LNCAP (cell line): ENCODE measurements around the gene SEC16B.
A peak's percentile ranks its signal among the peaks of the same experiment; 100 is the strongest.

Experiments used
- TF ChIP-seq, protein P1 (sequence below): fragments of 450-650 bp; IDR thresholded peaks from 2 replicates; pipeline ENCODE4 v1.5.1; 2017; ENCODE audit warnings: mild to moderate bottlenecking

SEC16B gene

DNA sequence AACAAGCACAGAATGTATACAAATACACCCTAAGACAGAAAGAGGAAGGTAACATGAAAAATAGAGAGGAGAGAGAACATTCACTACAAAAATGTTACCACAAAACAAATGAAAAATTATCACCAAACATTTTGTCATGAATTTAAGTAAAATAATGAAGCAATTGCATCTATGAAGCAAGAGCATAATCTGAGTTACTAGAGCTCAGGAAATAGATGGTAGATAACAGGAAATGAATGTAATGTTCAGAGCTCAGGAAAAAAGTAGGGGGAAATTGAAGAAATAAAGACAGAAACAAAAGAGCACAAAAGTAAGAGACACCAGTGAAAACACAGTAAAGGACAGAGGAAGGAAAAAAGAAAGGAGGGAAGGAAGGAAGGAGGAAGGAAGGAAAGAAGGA lies 19.4 kb downstream of the SEC16B start:
- TF ChIP-seq, protein P1, sequence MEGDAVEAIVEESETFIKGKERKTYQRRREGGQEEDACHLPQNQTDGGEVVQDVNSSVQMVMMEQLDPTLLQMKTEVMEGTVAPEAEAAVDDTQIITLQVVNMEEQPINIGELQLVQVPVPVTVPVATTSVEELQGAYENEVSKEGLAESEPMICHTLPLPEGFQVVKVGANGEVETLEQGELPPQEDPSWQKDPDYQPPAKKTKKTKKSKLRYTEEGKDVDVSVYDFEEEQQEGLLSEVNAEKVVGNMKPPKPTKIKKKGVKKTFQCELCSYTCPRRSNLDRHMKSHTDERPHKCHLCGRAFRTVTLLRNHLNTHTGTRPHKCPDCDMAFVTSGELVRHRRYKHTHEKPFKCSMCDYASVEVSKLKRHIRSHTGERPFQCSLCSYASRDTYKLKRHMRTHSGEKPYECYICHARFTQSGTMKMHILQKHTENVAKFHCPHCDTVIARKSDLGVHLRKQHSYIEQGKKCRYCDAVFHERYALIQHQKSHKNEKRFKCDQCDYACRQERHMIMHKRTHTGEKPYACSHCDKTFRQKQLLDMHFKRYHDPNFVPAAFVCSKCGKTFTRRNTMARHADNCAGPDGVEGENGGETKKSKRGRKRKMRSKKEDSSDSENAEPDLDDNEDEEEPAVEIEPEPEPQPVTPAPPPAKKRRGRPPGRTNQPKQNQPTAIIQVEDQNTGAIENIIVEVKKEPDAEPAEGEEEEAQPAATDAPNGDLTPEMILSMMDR = no peak

DNA sequence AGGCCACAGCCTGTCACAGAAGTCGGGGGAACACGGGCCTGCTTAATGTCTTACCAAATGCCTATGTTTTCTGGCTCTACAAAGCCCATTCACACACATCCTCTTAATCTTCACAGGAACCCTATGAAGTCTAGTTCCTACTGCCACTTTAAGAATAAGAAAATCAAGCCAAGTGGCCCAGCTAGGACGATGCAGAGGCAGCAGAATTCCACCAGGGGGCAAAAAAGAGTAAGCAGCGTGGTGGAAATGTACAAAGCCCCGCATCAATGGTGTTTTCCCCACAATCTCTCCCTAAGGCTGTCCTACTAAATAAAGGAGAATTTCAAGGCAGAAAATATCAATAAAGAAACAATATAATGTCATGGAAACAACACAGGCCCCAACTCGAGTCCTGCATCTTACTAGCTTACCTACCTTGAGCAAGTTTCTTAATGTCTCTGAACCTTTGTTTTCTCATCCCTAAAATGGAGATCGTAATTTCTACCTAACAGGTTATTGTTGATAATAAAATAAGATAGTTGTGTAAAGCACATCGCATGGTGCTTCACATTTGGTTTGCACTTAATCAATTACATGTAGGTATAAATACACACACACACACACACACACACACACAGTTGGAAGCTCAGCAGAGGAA lies 21.4 kb downstream of the SEC16B start:
- TF ChIP-seq, protein P1 = peak; percentile 98

DNA sequence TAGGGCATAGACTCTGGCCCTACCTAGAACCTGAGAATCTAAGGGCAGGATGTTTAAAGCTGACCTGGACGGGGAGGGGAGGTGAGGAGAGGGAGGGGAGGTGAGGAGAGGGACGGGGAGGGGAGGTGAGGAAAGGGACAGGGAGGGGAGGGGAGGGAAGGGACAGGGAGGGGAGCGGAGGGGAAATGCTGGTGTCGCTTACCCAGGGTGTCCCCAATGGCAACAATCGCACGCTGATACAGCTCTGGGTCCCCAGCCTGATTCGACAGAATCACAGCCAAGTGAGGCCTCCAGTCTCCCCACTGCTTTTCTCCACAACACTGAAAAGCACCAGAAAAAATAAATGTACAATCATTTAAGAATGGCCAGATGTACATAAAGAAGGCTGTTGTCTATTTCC lies 22.2 kb downstream of the SEC16B start:
- TF ChIP-seq, protein P1 = no peak

DNA sequence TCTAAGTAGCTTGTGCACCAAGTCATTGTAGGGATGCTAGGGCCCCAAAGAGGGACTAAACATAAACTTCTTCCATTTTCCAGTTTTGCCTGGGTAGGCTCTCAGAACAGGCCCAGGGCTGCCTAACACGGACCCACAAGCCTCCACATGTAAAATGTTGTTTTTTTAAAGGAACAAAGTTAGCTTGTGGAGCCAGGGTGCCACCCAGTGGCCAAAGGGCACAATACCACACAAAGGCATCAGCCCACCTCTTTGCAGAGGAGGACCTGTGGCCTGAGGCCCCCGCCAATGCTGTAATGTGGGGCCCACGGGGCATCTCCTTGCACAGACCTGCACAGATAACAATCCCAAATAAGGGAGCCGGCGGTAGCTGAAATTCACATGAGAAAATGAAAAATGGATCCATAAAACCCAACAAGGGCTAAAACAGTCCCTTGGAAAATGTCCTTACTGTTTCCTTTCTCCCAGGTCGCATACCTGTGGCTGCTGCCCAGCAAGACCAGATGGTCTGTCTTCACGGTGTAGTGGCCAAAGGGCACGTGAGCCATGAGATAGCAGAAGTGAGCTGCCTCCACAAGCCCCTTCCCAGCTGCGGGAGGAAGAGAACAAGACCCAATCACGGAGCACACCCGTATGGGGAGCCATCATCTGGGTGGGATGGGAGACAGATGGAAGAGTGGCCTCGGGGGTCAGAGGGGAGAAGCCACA lies 23.8 kb downstream of the SEC16B start:
- TF ChIP-seq, protein P1 = peak; percentile 99

DNA sequence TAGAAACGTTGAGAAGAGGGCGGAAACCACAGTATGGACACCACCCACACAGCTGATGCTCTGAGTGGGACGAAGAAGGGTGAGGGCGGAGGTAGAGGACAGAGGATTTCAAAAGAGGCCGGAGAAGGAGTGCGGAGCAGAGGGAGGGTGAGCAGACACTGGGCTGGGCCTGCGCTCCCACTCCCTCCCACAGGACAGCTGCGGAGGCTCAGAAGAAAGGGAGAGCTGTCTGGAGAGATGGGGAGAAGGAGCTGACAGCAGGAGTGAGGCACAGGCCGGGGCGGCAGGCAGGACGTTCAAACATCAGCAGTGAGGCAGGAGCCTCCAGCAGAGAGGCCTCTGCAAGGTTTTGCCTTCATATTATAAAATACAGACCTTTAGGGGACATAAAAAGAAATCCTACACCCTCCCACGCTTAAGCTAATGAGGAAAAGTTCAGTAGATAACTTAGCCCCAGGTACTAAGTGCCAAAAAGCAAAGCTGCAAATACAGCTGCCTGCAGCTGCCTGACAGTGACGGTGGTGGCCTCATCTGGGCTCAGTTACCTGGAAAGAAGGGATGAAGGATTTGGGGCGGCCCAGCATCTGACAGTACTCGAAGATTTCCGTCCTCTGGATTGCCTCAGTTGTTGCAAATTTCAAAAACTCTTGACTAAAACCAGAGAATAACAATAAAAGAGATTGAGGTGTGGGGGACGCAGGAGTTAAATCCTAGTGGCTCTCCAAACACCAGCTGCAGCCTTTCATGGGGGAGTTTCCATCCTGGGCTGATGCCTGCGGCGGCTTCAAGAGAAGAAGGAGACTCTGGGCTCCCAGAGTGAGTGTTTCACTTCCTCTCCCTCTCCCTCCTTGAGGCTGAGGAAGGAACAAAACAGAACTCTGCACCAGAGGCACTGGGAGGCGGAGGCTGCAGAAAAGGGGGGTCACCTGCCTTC lies 25.6 kb downstream of the SEC16B start:
- TF ChIP-seq, protein P1 = no peak

DNA sequence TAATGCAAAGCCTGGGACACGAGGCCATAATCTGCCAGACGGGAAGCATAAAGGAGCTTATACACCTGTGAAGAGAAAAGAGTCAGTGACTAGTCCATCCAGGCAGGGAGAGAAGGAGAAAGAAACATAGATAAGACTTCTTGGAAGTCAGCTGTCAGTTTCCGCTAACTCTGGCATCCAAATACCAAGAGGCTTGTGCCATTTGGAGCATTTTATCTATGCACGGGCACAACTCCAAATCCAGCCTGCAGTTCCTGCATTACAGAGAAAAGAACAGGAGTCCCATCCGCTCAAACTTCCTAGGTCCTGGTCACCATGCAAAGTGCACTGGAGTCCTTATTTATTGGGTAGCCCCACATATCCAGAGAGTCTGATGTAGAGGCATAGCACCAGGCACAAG lies 27.9 kb downstream of the SEC16B start:
- TF ChIP-seq, protein P1 = no peak

DNA sequence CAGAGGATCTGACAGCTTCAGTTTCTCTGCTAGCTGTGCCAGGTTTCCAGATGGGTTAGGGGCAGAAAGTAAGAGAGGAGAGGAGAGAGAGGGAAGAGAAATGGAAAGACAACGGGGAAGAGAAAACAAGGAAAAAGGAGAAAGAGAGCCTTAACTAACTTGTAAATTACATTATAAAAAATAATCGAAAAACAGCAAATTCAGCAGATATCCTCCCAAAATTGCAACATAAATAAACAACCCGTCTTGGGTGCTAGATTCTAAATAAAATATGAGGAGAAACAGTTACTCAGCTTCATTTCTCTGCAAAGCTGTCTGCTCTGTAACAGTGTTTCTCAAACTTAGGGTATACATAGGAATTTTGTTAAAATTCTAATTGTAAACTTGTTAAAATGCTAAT lies 29.2 kb downstream of the SEC16B start:
- TF ChIP-seq, protein P1 = no peak
